ENCODE results near the gene PSRC1. TPM values are rescaled to one million over a fixed set of nuclear protein-coding genes. Genes with fewer than 3 reads are reported as not detected.

PSRC1 gene
- total RNA-seq, 1 experiment from 2014 or later, result 68.4 TPM

GRCh38 chr1:109240158-109241152 lies 42.5 kb downstream of the PSRC1 start:
- TF ChIP-seq E2F1 (CRISPR knock-in tag; IDR thresholded peaks at IDR 0.05) (0 out of 2 replicates have a peak, but pooled peaks have one; percentile 65), PRDM15 (CRISPR knock-in tag; IDR thresholded peaks at IDR 0.05) (0 out of 2 replicates have a peak, but pooled peaks have one; percentile 38), GRHL2 (CRISPR knock-in tag; IDR thresholded peaks at IDR 0.05; ENCODE audit: insufficient replicate concordance, severe bottlenecking) (no peak), USF1 (CRISPR knock-in tag; IDR thresholded peaks at IDR 0.05) (0 out of 2 replicates have a peak, but pooled peaks have one; percentile 33), ATF2 (CRISPR knock-in tag; IDR thresholded peaks at IDR 0.05; ENCODE audit: borderline replicate concordance, low read depth) (no peak), CREB1 (CRISPR knock-in tag; IDR thresholded peaks at IDR 0.05) (0 out of 2 replicates have a peak, but pooled peaks have one; percentile 61), JUN (CRISPR knock-in tag; IDR thresholded peaks at IDR 0.05) (no peak), MYBL2 (CRISPR knock-in tag; IDR thresholded peaks at IDR 0.05) (peak; percentile 27; the same call in 1 of the 2 replicates), EMX1 (CRISPR knock-in tag; IDR thresholded peaks at IDR 0.05) (no peak), ZBTB43 (CRISPR knock-in tag; IDR thresholded peaks at IDR 0.05) (no peak), MAX (CRISPR knock-in tag; IDR thresholded peaks at IDR 0.05) (no peak), ZNF281 (CRISPR knock-in tag; IDR thresholded peaks at IDR 0.05) (no peak), AFF4 (CRISPR knock-in tag; IDR thresholded peaks at IDR 0.05; ENCODE audit: borderline replicate concordance) (no peak)
- ChIA-PET POLR2A (interaction anchor here (1.4 to 3.6 kb wide), 4 partner anchors 9 to 26 kb away, joined by 3 to 31 read pairs (median 18); partner anchors contain the start of genes CELSR2 and SARS1), CTCF (interaction anchor here (0.5 to 5.2 kb wide), 21 partner anchors 8 to 250 kb away, joined by 3 to 109 read pairs (median 12); partner anchors contain the start of genes ATXN7L2, CELSR2, PSRC1 and SARS1)
- peak; percentile 22 for ATAC-seq
- peaks cover 54% of the 10 kb centered on the region for H3K4me1 Mint-ChIP-seq
- no peaks in the 10 kb centered on the region for H3K9me3 Mint-ChIP-seq
- DNase-seq (ENCODE audit: low spot score), result peak; percentile 70
- H3K27ac Mint-ChIP-seq, result peak overlapping the region; percentile 18; the same call in 1 of the 2 replicates
- H3K27me3 Mint-ChIP-seq (ENCODE audit: low read depth), result no peaks in the 10 kb centered on the region; the same call in 1 of the 2 replicates
- peak overlapping the region; percentile 45 for H3K4me3 Mint-ChIP-seq
- peaks cover 25% of the 10 kb centered on the region for H3K36me3 Mint-ChIP-seq
